Stomach (tissue), 9 donors: ENCODE measurements around the gene THUMPD1. TPM values are rescaled to one million over a fixed set of nuclear protein-coding genes. Genes with fewer than 3 reads are reported as not detected.
A peak's percentile ranks its signal among the peaks of the same experiment; 100 is the strongest.
"Not testable (repeated sequence)": the region's sequence is repeated elsewhere in the genome, so short reads cannot be mapped to it uniquely, and the experiment has no call there.

Source experiments
- DNase-seq, 2 donors: peaks; one replicate each; pipeline versions ENCODE4 v3.0.0 to v3.0.0-alpha.2; 2013 to 2019
- H3K27ac ChIP-seq, 5 donors: fragments of 200-600 bp in 4 of 5; sonication (generic) in 4 of 5; one replicate each; pipeline ENCODE4 v1.5.1; 2013 to 2019; ENCODE audit warnings: mild to moderate bottlenecking in 1 of 5, moderate library complexity in 1 of 5
- H3K27me3 ChIP-seq, 3 donors: fragments of 200-600 bp; sonication (generic); one replicate each; pipeline ENCODE4 v1.5.1; 2017 to 2019; ENCODE audit warnings: mixed run types in 1 of 3
- H3K36me3 ChIP-seq, 4 donors: fragments of 200-600 bp; sonication (generic); 1 replicate in 3 of 4; 2 replicates in 1 of 4; pipeline ENCODE4 v1.5.1; 2016 to 2019
- H3K4me1 ChIP-seq, 4 donors: fragments of 200-600 bp; sonication (generic); one replicate each; pipeline ENCODE4 v1.5.1; 2016 to 2019
- H3K4me3 ChIP-seq, 4 donors: fragments of 200-600 bp; sonication (generic) in 3 of 4; one replicate each; pipeline ENCODE4 v1.5.1; 2016 to 2019; ENCODE audit warnings: mild to moderate bottlenecking in 1 of 4
- H3K9me3 ChIP-seq, 4 donors: fragments of 200-600 bp; sonication (generic); one replicate each; pipeline ENCODE4 v1.5.1; 2016 to 2019
- CTCF ChIP-seq, 7 experiments: fragments of 450-650 bp in 4 of 7; fragments of 200-600 bp in 3 of 7; sonication (generic) in 3 of 7; IDR thresholded peaks; one replicate each; pipeline ENCODE4 v1.5.1; 2016 to 2019; ENCODE audit warnings: antibody characterized with exemption in 7 of 7, control low read depth in 2 of 7, mild to moderate bottlenecking in 1 of 7
- EP300 ChIP-seq: sonication (generic); formaldehyde crosslinking; IDR thresholded peaks from one replicate; pipeline ENCODE4 v1.6.1; 2017; ENCODE audit warnings: antibody characterized with exemption
- POLR2A ChIP-seq, 4 donors: fragments of 450-650 bp; IDR thresholded peaks; one replicate each; pipeline ENCODE4 v1.6.1; 2016; ENCODE audit warnings: antibody characterized with exemption in 4 of 4, control low read depth in 2 of 4, mild to moderate bottlenecking in 1 of 4, moderate library complexity in 1 of 4
- POLR2AphosphoS5 ChIP-seq, 3 donors: sonication (generic); formaldehyde crosslinking; IDR thresholded peaks; one replicate each; pipeline ENCODE4 v1.6.1; 2016; ENCODE audit warnings: antibody characterized with exemption in 3 of 3
- WGBS, 5 donors: extraction: QIAGEN DNeasy Blood & Tissue Kit in 3 of 5; methylation state at CpG; one replicate each; pipeline versions ENCODE4 v1.1.5 to v1.1.7; 2013 to 2018; 5-methylcytosine and 5-hydroxymethylcytosine counted together
- intact Hi-C: fragments of 100-400 bp; cut with DNase I; formaldehyde crosslinking; loops from one replicate; pipeline ENCODE4 v1.15.1; 2023; ENCODE audit warnings: low total_unique reads
- polyA plus RNA-seq, 3 donors: library from polyadenylated mRNA; stranded (reverse); fragments of 200-250 nt; gene quantifications; one replicate each; pipeline ENCODE4 v1.2.3, GENCODE V29; 2013
- total RNA-seq, 5 donors: library from RNA; depleted of rRNA; stranded (reverse); fragments of >200 nt; gene quantifications; one replicate each; pipeline versions ENCODE4 v1.1.0 to v1.2.3, GENCODE V29; 2014 to 2016
- donor health status: healthy with polysubstance abuse.
- donor health status: Bipolar disorder and iron deficiency.
- donor health status: healthy.

THUMPD1 gene
- total and polyA plus RNA-seq, 8 donors, result 3.2 to 101 (median 33.7) TPM

GRCh38 chr16:20707461-20707860, 34.2 kb downstream of the THUMPD1 start:
- no peak for TF ChIP-seq EP300
- TF ChIP-seq POLR2AphosphoS5 (IDR thresholded peaks at IDR 0.05), result peak in 1 of 3 donors; percentile 35
- no peak for TF ChIP-seq CTCF (IDR thresholded peaks at IDR 0.05)
- Histone ChIP-seq H3K9me3 (no peaks in the 10 kb centered on the region), H3K27ac (peak overlapping the region; percentile 52 to 77 (median 63)), H3K4me3 (no peak overlapping the region), H3K36me3 (no peaks in the 10 kb centered on the region), H3K27me3 (no peaks in the 10 kb centered on the region), H3K4me1 (peaks cover 4 to 57% (median 17%) of the 10 kb centered on the region in 4 donors)
- DNase-seq, result peak; percentile 51 to 62
- intact Hi-C loops, result no loop called here
- 61 to 81% (median 71%) methylated on average over 2 of the region's 2 CpGs for WGBS, 5 donors

- DNase-seq, H3K4me3 ChIP-seq, H3K36me3 ChIP-seq, H3K27ac ChIP-seq, H3K9me3 ChIP-seq, H3K27me3 ChIP-seq, intact Hi-C loops: not testable (repeated sequence)
- peaks cover 4 to 47% (median 17%) of the 10 kb centered on the region in 4 donors for H3K4me1 ChIP-seq
- WGBS, 5 donors, result 83 to 97% (median 87%) methylated on average over 1 of the region's 1 CpG
Observed at GRCh38 chr16:20705972-20706371, 35.6 kb downstream of the THUMPD1 start.

- no peaks in the 10 kb centered on the region for H3K27me3 ChIP-seq
- H3K9me3 ChIP-seq, result no peaks in the 10 kb centered on the region
- no peaks in the 10 kb centered on the region for H3K36me3 ChIP-seq
- peaks cover 4 to 40% (median 17%) of the 10 kb centered on the region in 4 donors for H3K4me1 ChIP-seq
- 14 to 39% (median 21%) methylated on average over 3 of the region's 3 CpGs for WGBS, 5 donors
- DNase-seq, result peak in 1 of 2 donors; percentile 32
- intact Hi-C loops, result no loop called here
- TF ChIP-seq POLR2AphosphoS5 (IDR thresholded peaks at IDR 0.05), result peak; percentile 35 to 76 (median 58)
- no peak for TF ChIP-seq CTCF (IDR thresholded peaks at IDR 0.05)
- H3K4me3 ChIP-seq, result no peak overlapping the region
- peak overlapping the region in 4 of 5 donors; percentile 57 to 73 (median 68) for H3K27ac ChIP-seq
Observed at GRCh38 chr16:20704281-20704680, 37.3 kb downstream of the THUMPD1 start.

- H3K9me3 ChIP-seq, intact Hi-C loops, DNase-seq, H3K36me3 ChIP-seq, H3K27ac ChIP-seq, H3K27me3 ChIP-seq, H3K4me3 ChIP-seq: not testable (repeated sequence)
- H3K4me1 ChIP-seq, result peaks cover 0 to 22% (median 11%) of the 10 kb centered on the region in 4 donors
Observed at GRCh38 chr16:20701692-20702091, 39.9 kb downstream of the THUMPD1 start.

- Histone ChIP-seq H3K36me3 (no peaks in the 10 kb centered on the region), H3K9me3 (no peaks in the 10 kb centered on the region), H3K27me3 (no peaks in the 10 kb centered on the region), H3K4me1 (peaks cover 0 to 7% (median 5%) of the 10 kb centered on the region in 4 donors), H3K4me3 (no peak overlapping the region), H3K27ac (no peak overlapping the region)
- DNase-seq, result no peak
- TF ChIP-seq POLR2A (IDR thresholded peaks at IDR 0.05), result no peak
- TF ChIP-seq POLR2AphosphoS5 (IDR thresholded peaks at IDR 0.05), result no peak
- TF ChIP-seq EP300, result no peak
- TF ChIP-seq CTCF (IDR thresholded peaks at IDR 0.05), result no peak
- intact Hi-C loops, result no loop called here
- WGBS, 5 donors, result 79 to 89% (median 86%) methylated on average over 2 of the region's 2 CpGs
Observed at GRCh38 chr16:20696618-20697017, 45.0 kb downstream of the THUMPD1 start.
